ENCODE data around the gene SPRR2F.

- no peak for TF ChIP-seq TCF4 (CRISPR knock-in tag; IDR thresholded peaks at IDR 0.05; ENCODE audit: borderline replicate concordance)
- TF ChIP-seq ISL1 (CRISPR knock-in tag; IDR thresholded peaks at IDR 0.05), result no peak
- TF ChIP-seq ZFP3 (CRISPR knock-in tag; IDR thresholded peaks at IDR 0.05), result no peak
- no peak for TF ChIP-seq PATZ1 (CRISPR knock-in tag; IDR thresholded peaks at IDR 0.05; ENCODE audit: borderline replicate concordance)
- no peak for TF ChIP-seq BACH2 (CRISPR knock-in tag; IDR thresholded peaks at IDR 0.05; ENCODE audit: borderline replicate concordance)
- TF ChIP-seq CREB5 (CRISPR knock-in tag; IDR thresholded peaks at IDR 0.05; ENCODE audit: low read depth), result no peak
- TF ChIP-seq CSDC2 (CRISPR knock-in tag; IDR thresholded peaks at IDR 0.05), result no peak
- TF ChIP-seq ZFP30 (CRISPR knock-in tag; IDR thresholded peaks at IDR 0.05), result no peak
- no peak for TF ChIP-seq OSR1 (CRISPR knock-in tag; IDR thresholded peaks at IDR 0.05)
Measured at GRCh38 chr1:153141377-153141776, 28.1 kb upstream of the SPRR2F start.
